GDM1 (cell line): ENCODE data around the gene ADCYAP1.

Experiments
- DNase-seq: peaks from one replicate; lab custom pipeline; 2025; lab: John Stamatoyannopoulos, UW

ADCYAP1 gene

GRCh38 chr18:910247-910646 is 5.6 kb downstream of the ADCYAP1 start:
- DNase-seq: no peak

- no peak for DNase-seq
These were observed 6.4 kb downstream of the ADCYAP1 start for GRCh38 chr18:911025-911424.

- no peak for DNase-seq
These were observed 6.8 kb downstream of the ADCYAP1 start for GRCh38 chr18:911486-911885.

DNA sequence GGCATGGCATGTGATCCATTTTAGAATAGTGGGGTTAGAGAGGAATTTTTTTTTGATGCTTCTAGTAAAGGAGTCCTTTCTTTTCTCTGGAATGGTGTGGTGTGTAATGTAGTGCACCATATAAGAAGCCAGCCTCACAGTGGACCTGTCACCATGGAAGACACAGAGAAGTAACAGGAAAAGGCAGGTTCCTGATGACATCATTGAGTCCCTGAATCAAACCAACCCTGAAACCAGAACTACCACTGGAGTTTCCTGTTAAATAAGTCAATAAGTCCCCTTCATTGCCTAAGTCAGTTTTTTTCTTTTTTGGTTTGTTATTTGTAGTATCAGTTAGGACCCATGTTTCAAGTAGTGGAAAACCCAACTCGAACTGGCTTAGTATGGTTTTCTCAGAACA is 11.9 kb downstream of the ADCYAP1 start:
- DNase-seq: no peak

GRCh38 chr18:919078-919477 is 14.4 kb downstream of the ADCYAP1 start:
- DNase-seq: no peak

DNA sequence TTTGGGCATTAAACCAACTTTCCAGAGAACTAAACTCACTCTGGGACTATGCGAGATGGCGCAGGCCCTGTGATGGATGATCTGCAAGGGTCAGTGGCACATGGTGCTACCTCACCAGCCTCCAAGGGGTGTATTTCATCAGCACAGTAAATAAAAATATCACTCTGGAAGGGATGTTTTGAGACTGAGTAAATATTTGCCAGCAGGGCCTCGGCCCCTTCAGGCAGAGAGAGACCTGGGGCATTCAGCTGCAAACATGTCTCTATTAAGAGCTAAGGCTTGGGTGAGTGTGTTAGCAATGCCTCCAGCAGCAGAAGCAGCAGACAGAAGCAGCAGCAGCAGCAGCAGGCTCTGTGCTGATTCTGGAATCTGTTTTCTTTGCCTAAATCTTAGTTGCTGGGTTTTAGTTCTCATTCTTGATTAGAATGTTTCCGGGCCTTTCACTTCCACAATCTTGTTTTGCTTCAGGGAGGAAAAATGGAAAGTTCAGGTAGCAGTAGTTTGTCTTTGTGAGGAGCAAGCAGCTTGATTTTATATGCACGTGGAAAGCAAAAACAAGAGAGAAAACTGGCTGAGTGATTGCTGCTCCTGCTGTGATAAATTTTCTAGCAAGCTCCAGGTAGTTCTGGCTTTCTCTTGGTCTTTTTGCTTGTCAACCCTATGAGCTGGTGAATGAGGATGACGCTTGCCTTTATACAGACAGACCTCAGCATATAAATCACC is 18.6 kb downstream of the ADCYAP1 start:
- no peak for DNase-seq

- DNase-seq: no peak
These were observed 20.3 kb downstream of the ADCYAP1 start for GRCh38 chr18:924987-925386.

- DNase-seq: no peak
These were observed 22.3 kb downstream of the ADCYAP1 start for GRCh38 chr18:926946-927345.

DNA sequence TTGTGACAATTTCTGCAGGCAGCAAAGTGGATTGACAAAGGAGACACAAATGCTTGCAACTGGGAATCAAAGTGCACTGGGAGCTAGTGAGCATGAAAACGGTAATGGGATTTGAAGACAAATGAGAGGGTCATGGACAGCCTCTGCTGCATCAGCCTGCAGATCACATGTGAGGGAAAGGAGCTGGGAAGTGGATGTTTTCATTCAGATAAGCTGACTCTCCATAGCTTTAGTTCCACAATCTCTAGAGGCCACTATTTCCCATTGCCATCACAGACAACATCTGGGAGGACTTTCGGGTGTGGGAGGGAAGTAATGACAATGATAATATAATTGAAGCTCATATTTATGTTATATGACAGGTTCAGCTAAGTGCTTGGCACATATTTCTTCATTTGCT is 28.4 kb downstream of the ADCYAP1 start:
- DNase-seq: no peak

GRCh38 chr18:934518-935133 is 30.0 kb downstream of the ADCYAP1 start:
- DNase-seq: no peak

DNA sequence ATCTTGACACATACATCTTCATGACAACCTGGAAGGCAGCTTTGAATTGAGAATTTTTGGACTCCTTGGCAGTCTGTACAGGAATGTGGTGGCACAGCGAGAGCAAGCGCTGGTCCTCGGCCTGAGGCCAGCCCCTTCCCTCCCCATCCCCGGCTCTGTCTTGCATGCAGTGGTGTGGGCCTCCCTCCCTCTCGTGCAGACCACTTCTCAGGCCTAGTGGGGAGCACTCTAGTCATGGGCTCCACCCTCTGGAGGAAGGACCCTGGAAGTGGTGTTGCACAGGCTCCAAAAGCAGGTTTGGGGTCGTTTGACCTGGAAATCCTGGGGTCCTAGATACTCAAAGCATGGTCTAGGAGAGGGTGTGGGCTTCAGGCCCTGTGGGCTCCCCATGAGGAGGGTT is 32.3 kb downstream of the ADCYAP1 start:
- DNase-seq: no peak

- no peak for DNase-seq
These were observed 34.5 kb downstream of the ADCYAP1 start for GRCh38 chr18:939166-939565.

- DNase-seq: no peak
These were observed 35.3 kb downstream of the ADCYAP1 start for GRCh38 chr18:939958-940357.

GRCh38 chr18:941331-941730 is 36.7 kb downstream of the ADCYAP1 start:
- no peak for DNase-seq

- no peak for DNase-seq
These were observed 39.8 kb downstream of the ADCYAP1 start for GRCh38 chr18:944440-944839.

DNA sequence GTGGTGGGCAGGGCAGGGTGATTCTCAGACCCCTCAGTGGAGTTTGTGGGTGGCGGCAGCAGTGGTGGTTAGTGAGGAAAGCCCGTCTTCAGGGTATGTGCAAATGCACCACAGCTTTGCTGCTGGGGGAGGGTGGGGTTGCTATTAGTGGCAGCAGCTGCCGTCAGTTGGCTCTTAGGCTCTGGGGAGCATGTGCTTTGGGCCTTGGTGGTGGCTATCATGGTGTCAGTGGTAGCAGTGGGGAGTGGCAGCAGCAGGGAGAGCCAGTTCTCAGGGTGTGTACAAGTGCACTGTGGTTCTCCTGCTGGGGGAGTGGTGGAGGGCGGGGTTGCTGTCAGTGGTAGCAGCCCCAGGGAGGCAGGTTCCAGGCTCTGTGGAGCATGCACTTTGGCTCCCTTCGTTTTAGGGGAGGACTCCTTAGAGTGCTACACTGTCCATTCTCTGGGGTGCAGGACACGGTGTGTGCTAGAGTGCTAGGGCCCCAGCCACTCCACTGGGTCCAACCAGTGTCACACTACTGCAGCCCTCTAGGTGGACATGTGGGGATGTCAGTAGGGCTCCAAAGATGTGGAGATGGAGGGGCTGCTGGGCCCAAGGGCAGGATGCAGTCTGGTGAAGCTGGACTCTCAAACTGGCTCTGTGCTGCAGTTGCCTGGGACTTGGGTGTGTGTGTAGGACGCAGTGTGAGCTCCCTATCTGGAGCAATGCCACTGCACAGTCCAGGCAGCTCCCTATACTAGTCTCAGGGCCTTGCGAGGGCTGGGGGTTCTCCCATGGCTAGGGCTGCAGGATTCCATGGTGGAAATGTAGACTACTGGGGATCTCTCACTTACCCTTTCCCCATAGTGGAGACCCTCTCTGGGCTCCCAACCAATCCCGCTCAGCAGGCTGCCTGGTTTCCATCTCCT is 45.3 kb downstream of the ADCYAP1 start:
- no peak for DNase-seq

GRCh38 chr18:950882-951495 is 46.3 kb downstream of the ADCYAP1 start:
- DNase-seq: no peak

DNA sequence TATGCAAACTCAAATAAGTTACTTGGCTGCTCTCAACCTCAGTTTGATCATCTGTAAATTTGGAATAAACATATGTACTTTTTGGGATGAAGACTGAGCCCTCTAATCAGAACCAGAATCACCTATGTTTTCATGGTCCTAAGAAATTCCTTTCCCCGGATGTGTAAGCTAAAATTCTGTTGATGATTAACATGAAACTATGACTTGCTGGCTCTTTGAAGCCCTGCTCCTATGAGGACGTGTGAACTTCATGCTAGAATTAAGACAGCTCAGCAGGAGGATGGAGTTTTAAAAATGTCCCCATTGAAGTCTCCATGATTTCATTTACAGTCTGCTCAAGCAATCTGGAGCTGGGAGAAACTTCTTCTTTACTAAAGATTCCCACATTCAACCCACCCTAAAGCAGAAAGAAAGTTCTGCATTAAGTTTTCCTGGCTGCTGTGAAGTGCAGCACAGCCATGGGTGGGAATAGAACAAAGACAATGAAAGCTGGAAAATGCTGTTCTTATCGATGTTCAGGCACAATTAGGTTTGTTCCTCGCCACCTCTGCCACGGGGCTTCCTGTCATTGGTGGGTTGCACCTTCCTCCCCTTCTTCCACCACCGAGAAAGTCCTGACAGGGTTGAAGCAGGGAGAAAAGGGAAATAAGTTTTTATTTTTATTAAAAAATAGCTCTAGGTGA is 50.9 kb downstream of the ADCYAP1 start:
- DNase-seq: no peak

DNA sequence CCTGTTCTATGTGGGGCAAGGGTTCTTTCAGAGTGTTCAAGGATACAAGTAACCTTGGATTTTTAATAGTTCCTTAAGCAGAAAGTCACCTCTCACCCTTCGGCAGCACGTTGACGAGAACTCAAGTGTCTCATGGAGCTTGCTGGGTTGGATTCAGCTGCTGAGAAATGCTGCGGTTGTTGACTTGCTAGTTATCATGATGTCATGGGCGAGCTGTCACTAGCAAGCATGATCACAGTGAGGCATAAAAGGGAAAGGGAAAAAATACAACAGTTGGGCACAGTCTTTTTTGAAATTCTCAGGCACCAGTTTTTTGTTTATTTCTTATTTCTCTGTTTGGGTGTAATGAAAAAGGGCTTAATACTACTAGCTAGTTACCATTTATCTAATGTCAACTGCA is 53.2 kb downstream of the ADCYAP1 start:
- DNase-seq: no peak

- no peak for DNase-seq
These were observed 55.2 kb downstream of the ADCYAP1 start for GRCh38 chr18:959854-960253.
